ENCODE results near the gene RIOK3. TPM values are rescaled to one million over a fixed set of nuclear protein-coding genes. Genes with fewer than 3 reads are reported as not detected.

RIOK3 gene
- total and polyA plus RNA-seq, 10 of the 15 experiments (the other 5 are each of a cell fraction or from before 2014, with no cell fraction given), result 18.0 to 87.5 (median 53.8) TPM

DNA sequence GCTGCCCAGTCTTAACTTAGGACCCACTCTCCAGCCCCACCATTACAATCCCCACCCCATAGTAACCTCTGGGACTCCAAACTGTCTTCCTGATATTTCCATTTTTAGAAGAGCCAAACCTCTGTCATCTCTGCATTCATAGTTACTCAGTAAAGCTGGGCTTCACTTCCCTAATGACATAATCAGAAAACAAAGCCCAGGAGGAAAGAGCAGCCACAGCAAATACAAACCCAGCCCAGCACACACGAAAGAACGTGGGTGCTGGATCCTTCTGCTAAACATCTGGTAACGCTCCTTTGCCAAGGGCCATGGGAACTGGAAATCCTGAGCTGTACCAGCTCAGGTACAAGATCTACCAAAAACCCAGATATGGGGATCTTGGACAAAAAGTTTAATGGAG, 36.8 kb upstream of the RIOK3 start:
- Histone ChIP-seq H3K79me2 (ENCODE audit: control insufficient read depth, insufficient read depth, low read length) (no peaks in the 10 kb centered on the region), H3K4me1 (ENCODE audit: control insufficient read depth, insufficient read depth, low read length) (no peaks in the 10 kb centered on the region; the same call in 1 of the 2 replicates), H3K36me3 (ENCODE audit: control insufficient read depth in 2 of 2, insufficient read depth in 2 of 2, low read length in 1 of 2) (peaks cover 0 to 1% of the 10 kb centered on the region in 2 experiments; a peak in 1 of 4 replicates), H3K27me3 (replicated peaks in 1 of 2; ENCODE audit: control insufficient read depth in 2 of 2, insufficient read depth in 2 of 2, low read length in 1 of 2) (no peaks in the 10 kb centered on the region), H3K27ac (ENCODE audit: control insufficient read depth, insufficient read depth) (no peak overlapping the region), H2AFZ (ENCODE audit: control insufficient read depth, low read depth, low read length) (no peak overlapping the region), H4K20me1 (ENCODE audit: control insufficient read depth, insufficient read depth) (no peaks in the 10 kb centered on the region), H3K4me2 (ENCODE audit: control insufficient read depth, insufficient read depth) (no peak overlapping the region), H3K9me3 (replicated peaks; ENCODE audit: control insufficient read depth, insufficient read depth, low read length) (no peaks in the 10 kb centered on the region), H3K9ac (ENCODE audit: control insufficient read depth, insufficient read depth, low read length) (no peak overlapping the region), H3K4me3 (no peak overlapping the region)
- BruUV-seq (replicated peaks), result no TSS peak
- TF ChIP-seq KLF5 (IDR thresholded peaks at IDR 0.05; ENCODE audit: partially characterized antibody) (no peak), ATF7 (IDR thresholded peaks at IDR 0.05; ENCODE audit: low read depth) (peak; percentile 53; the same call in 1 of the 2 replicates), EZH2 (IDR thresholded peaks at IDR 0.05; ENCODE audit: borderline replicate concordance, control insufficient read depth, low read depth, low read length) (no peak), RBBP5 (conservative IDR thresholded peaks at IDR 0.05) (no peak)
- no peak for DNase-seq (ENCODE audit: low read depth, low spot score)
- ChIA-PET POLR2A (interaction anchor here (0.8 kb wide), 1 partner anchor 10 kb away, joined by 3 read pairs; no protein-coding TSS in a partner anchor), CTCF (interaction anchor here (0.7 to 3.0 kb wide), 8 partner anchors 82 to 616 kb away, joined by 3 to 11 read pairs (median 4); no protein-coding TSS in a partner anchor), RAD21 (ENCODE audit: unreplicated experiment) (interaction anchor here (1.1 to 1.9 kb wide), 9 partner anchors 10 to 285 kb away, joined by 3 to 8 read pairs (median 4); partner anchors contain the start of gene RMC1), SMC1A (ENCODE audit: uncharacterized antibody, unreplicated experiment) (interaction anchor here (0.7 to 2.4 kb wide), 11 partner anchors 9 to 617 kb away, joined by 3 to 11 read pairs (median 5); no protein-coding TSS in a partner anchor)
- intact Hi-C loops (cut with micrococcal nuclease; ENCODE audit: unreplicated experiment) (loop anchor here (10.0 kb wide), 1 partner anchor 481 kb away; the partner anchor contains the start of gene RBBP8), in situ Hi-C loops (cut with MboI) (loop anchor here (10.0 kb wide), 1 partner anchor 601 kb away; no protein-coding TSS in a partner anchor)
- peak; percentile 29; the same call in 2 of the 3 replicates for ATAC-seq
- 78% methylated on average over 3 of the region's 3 CpGs for WGBS (ENCODE audit: insufficient coverage, insufficient replicate concordance, low lambda C conversion rate, missing lambda C conversion rate)
- FAIRE-seq, result no peak

- intact Hi-C loops (cut with micrococcal nuclease; ENCODE audit: unreplicated experiment), result no loop called here
- Histone ChIP-seq H2AFZ (ENCODE audit: control insufficient read depth, low read depth, low read length) (no peak overlapping the region), H3K27me3 (replicated peaks in 1 of 2; ENCODE audit: control insufficient read depth in 2 of 2, insufficient read depth in 2 of 2, low read length in 1 of 2) (no peaks in the 10 kb centered on the region), H3K36me3 (ENCODE audit: control insufficient read depth in 2 of 2, insufficient read depth in 2 of 2, low read length in 1 of 2) (no peaks in the 10 kb centered on the region), H3K9ac (ENCODE audit: control insufficient read depth, insufficient read depth, low read length) (no peak overlapping the region), H3K4me1 (ENCODE audit: control insufficient read depth, insufficient read depth, low read length) (peaks cover 24% of the 10 kb centered on the region), H3K79me2 (ENCODE audit: control insufficient read depth, insufficient read depth, low read length) (no peaks in the 10 kb centered on the region), H3K9me3 (replicated peaks; ENCODE audit: control insufficient read depth, insufficient read depth, low read length) (no peaks in the 10 kb centered on the region; the same call in 2 of the 3 replicates), H3K27ac (ENCODE audit: control insufficient read depth, insufficient read depth) (no peak overlapping the region), H3K4me3 (no peak overlapping the region), H4K20me1 (ENCODE audit: control insufficient read depth, insufficient read depth) (no peaks in the 10 kb centered on the region), H3K4me2 (ENCODE audit: control insufficient read depth, insufficient read depth) (no peak overlapping the region)
- TF ChIP-seq IRF4 (IDR thresholded peaks at IDR 0.05; ENCODE audit: low read depth, low read length) (no peak), JUNB (IDR thresholded peaks at IDR 0.05) (no peak), HDAC2 (IDR thresholded peaks at IDR 0.05) (no peak), FOXK2 (IDR thresholded peaks at IDR 0.05) (no peak)
- TF ChIP-seq, protein P1, sequence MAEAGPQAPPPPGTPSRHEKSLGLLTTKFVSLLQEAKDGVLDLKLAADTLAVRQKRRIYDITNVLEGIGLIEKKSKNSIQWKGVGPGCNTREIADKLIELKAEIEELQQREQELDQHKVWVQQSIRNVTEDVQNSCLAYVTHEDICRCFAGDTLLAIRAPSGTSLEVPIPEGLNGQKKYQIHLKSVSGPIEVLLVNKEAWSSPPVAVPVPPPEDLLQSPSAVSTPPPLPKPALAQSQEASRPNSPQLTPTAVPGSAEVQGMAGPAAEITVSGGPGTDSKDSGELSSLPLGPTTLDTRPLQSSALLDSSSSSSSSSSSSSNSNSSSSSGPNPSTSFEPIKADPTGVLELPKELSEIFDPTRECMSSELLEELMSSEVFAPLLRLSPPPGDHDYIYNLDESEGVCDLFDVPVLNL (IDR thresholded peaks at IDR 0.05; ENCODE audit: low read depth, low read length), result no peak
- in situ Hi-C loops (cut with MboI), result no loop called here
- RAD21 ChIA-PET (ENCODE audit: unreplicated experiment), result interaction anchor here (0.6 to 2.9 kb wide), 4 partner anchors 9 to 263 kb away, joined by 3 to 23 read pairs (median 6); partner anchors contain the start of gene RIOK3
- ATAC-seq (no peak), FAIRE-seq (no peak), DNase-seq (ENCODE audit: low read depth, low spot score) (no peak)
- 96% methylated on average over 1 of the region's 1 CpG for WGBS (ENCODE audit: insufficient coverage, insufficient replicate concordance, low lambda C conversion rate, missing lambda C conversion rate)
- SMC1A ChIA-PET (ENCODE audit: uncharacterized antibody, unreplicated experiment), result interaction anchor here (0.6 to 2.0 kb wide), 6 partner anchors 9 to 84 kb away, joined by 3 to 19 read pairs (median 4); no protein-coding TSS in a partner anchor
- CTCF ChIA-PET, result interaction anchor here (0.6 to 4.2 kb wide), 5 partner anchors 10 to 445 kb away, joined by 3 to 16 read pairs (median 8); partner anchors contain the start of genes RIOK3 and RMC1
- no TSS peak for BruUV-seq (replicated peaks)
- POLR2A ChIA-PET, result interaction anchor here (0.6 to 1.6 kb wide), 4 partner anchors 8 to 288 kb away, joined by 3 to 6 read pairs (median 4); no protein-coding TSS in a partner anchor
Measured at GRCh38 chr18:23421277-23421676, 31.8 kb upstream of the RIOK3 start.

Data from GM12878 (cell line).